HG03565 (cell line): ENCODE measurements around the gene EIF6.
"Not testable (repeated sequence)": the region's sequence is repeated elsewhere in the genome, so short reads cannot be mapped to it uniquely, and the experiment has no call there.

Source experiments
- ATAC-seq: cut with Tn5 transposase; IDR thresholded peaks from one replicate; pipeline ENCODE4 v1.9.1; 2021; ENCODE audit warnings: mild to moderate bottlenecking, moderate library complexity; ENCODE audit not compliant: unreplicated experiment

EIF6 gene

DNA sequence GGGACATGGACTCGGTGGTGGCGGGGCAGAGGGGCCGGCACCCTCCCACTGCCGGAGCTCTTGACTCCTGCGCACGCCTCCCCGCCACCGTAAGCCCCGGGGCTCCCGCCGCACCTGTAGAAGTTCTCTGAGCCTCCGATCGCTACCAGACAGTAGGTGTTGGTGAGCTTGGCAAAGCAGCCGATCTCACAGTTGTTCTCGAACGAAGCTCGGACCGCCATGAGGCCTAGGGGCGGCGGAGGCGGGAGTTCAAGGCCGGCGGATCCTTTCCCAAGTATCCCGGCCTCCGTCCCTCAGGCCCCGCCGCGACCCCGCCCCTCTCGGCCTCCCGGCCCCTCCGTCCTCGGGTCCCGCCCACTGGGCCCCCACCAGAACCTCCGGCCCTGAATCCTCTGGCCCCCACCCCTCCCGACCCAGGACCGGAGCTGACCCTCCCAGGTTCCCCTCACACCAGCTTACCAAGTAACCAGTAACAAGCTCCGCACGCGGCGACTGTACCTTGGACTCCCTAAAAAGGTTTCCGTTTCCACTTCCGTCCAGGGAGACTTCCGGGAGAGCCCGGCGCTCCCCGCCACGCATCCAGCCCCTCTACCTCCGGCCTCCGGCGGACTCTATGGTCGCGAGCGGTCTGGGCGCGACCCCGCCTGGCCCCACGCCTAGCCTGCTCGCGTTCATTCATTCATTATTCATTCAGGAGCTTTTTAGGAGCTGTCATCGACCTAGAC, at the start of gene EIF6:
EIF6 (minus strand) TSS at position 506 of the 725 bp plus-strand sequence; CDS start at position 221, 285 bp downstream.
- ATAC-seq: peak; percentile 63

DNA sequence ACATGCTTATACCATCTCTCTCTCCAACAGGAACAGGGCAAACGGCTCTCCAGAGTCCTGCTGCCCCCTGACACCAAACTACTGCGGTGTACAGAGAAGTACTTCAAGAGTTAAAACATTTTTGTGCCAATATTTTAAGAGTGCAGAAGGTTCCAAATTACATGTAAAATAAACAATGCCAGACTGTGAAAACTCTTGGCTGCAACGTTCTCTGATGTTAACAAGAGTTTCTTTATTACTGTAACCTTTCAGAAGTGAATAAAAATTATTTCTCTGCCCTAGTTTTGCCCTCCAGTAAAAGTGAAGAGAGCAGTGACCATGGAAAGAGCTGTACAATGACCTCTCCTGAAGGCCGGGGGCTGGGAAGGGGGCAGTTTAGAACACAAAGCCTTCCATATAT, 49.0 kb upstream of the EIF6 start:
- no peak for ATAC-seq

DNA sequence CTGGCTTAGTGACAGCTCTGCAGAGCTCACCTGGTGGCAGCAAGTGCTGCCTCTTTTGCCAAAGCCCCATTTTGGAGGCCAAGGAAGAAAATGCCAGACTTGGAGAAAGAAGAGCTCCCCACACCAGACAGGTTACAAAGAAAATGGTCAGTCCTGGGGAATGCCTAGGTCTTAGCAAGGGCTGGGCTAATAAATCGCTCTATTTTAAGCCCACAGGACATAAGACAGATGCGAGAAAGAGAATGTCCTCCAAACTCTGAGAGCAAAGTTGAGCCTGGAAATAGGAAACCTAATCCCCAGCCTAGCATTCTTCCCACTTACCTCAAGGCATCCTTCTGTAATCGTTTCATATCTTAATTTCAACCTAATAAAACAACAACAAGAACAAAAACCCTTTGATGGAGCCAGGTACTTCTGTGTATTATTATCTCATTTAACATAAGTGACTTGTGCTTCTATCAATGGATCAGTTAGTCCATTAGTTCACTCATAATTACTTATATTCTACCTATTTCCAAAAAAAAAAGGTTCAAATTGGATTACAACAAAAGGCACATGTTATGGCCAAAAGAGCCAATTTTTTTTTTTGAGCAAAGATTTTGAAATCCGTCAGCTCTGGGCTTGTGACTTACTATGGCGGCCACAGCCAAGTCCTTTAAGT, 48.1 kb upstream of the EIF6 start:
- no peak for ATAC-seq

DNA sequence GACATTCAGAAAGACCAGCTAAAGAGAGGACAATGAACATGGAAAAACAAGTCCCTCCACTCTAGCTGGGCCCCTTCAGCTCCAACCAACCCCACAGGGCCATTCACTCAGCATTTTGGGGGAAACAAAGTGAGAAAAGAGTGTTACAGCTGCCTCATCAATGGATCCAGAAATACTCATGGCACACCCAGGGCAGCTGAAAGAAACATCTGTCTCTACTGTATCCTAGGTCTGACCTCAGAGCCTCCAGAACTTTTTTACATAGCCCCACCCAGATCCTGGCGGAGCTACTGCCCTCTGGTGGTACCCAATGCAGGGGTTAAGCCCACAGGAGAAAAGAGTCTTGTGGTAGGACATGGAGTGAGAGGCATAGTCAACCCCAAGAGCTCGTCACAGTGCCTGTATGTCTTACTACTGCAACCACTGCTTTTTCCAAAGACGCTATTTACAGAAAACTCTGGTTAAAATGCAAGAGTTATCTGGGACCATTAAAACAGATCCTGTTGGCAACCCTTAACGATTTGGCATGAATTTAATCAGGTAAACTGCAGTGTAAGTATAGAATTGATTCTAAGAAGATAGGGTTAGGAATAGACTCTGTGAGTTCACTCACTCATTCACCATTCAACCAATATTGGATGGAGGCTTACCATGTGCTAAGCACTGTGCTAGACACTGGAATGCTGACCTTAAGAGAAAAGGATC, 45.0 kb upstream of the EIF6 start:
- ATAC-seq: no peak

DNA sequence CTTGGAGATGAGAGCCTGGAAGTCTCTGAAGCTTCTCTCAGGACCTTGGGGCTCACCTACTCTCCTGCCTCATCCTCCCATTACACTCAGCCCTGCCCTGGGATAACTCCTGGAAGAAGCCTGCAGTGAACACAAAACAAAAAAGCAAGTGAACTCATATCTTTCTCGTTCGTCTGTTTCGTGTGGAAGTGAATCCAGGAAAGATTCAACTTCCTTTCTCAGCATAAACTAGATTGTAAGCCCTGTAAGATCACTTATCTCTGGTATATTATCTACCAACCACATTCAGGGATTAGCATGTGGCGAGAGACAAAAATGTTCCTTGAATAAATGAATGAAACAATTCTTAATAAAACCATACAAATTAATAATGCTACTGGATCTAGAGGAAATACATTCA, 44.1 kb upstream of the EIF6 start:
- no peak for ATAC-seq

DNA sequence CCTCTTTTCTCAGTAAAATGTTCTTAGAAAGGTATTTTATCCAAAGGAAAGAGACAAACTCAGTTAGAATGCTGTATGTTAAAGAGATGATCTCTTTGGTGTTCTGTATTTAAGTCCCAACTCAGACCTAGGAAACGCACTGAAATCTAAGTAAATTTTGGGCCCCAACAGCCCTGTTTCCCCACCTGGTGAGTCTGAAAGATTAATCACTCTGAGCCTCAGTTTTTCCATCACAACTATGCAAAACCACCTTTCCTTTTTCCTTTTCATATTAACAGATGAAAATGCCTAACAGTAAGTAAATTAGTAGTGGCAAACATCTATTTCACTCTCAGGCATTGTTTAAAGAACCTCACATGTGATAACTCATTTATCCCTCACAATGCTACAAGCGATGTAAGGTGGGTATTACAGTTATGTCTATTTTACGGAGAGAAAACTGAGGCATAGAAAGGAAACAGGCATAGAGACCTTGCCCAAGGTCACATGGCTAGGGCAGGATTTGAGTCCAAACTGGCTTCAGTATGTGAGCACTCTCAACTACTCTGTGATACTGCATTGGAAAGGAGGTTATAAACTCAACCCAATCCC, 43.6 kb upstream of the EIF6 start:
- ATAC-seq: no peak

DNA sequence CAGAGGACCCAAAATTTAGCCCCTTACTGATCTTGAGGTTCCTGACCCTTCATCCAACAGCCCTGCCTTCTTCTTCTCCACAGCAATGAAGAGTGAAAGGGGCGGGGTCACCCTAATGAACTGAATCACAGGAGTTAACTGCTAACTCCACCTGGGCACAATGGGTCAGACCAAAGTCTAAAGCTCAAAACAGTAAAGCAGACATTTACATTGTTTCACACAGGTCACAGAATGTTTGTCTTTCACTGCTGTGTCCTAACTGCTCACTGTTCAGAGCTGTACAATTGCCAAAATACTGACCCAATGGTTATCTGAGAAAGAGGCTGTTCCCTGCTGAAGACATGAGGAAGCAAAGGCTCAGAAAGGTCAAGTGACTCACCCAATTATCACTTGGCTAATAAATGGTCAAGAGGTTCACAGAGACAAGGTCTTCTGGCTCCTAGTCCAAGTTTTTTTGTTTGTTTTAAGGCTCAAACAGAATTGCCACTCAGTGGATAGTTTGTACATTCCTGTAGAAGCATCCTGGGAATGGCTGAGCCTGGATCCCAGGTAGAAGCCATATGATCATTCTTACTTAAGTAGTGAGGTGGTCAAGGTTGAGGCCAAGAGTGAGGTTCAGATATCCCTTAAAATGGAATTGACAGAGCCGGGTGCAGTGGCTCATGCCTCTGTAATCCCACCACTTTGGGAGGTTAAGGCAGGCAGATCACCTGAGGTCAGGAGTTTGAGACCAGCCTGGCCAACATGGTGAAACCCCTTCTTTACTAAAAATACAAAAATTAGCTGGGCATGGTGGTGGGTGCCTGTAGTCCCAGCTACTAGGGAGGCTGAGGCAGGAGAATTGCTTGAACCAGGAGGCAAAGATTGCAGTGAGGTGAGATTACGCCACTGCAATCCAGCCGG, 42.8 kb upstream of the EIF6 start:
- ATAC-seq: no peak

DNA sequence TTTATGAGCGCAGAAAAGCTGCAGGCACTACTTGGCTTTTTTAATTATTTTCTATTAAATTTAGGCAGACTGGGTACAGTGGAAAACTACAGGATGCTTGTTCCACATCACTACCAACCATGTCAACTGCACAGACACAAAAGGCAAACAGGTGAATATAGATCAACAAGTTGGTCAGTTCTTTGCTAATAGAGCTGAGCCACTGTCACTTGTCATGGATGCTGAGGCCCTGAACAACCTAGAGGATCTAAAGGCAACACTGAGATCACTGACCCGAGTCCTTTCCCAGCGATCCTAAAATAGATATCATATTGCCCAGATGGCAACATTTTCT, 42.1 kb upstream of the EIF6 start:
- ATAC-seq: no peak

DNA sequence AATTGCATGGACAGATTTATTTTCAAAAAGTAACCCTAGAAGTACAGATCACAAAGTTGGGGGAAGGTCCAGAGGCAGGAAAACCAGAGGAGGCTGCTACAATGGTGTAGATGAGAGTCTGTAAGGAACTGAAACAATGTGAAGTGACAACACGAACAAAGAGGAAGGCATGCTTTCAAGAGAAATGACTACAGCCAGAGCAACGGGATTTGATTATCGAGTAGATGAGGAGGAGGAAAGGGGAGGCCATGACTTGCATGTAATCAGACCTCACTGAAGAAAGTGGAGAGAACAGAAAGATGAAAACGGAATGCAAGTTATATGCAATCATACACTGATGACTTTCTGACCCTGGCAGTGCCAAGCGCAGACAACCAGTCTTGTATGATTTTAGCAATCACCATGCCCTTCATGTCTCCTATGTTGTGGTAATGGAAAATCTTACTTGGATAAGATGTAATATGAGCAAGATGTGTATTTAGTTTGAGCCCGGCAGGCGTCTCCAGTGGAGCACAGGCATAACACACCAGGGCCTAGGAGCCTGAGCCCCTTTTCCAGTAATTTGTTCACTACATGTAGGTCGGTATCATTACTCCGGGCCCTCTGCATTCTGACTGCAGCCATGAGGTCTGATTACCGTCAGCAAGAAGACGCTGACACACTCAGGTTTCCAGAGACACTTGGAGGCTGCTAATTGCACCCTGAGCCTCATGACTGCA, 41.6 kb upstream of the EIF6 start:
- ATAC-seq: no peak

DNA sequence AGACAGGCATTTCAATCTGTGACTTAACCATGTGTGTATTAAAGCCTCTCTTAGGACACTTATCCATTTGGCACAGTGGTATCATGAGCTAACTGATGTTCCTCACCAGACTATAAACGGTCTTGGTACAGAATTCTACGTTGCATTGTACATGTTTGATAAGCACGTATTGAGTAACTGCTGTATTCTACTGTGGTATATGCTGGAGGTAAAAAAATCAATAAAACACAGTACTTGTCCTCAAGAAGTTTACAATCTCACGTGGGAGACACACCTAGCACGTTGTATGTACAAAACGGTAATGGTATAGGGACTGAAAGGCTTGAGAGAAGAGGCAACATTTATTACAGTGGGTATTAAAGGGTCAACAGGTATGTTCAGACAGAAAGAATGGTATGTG, 40.8 kb upstream of the EIF6 start:
- ATAC-seq: no peak

DNA sequence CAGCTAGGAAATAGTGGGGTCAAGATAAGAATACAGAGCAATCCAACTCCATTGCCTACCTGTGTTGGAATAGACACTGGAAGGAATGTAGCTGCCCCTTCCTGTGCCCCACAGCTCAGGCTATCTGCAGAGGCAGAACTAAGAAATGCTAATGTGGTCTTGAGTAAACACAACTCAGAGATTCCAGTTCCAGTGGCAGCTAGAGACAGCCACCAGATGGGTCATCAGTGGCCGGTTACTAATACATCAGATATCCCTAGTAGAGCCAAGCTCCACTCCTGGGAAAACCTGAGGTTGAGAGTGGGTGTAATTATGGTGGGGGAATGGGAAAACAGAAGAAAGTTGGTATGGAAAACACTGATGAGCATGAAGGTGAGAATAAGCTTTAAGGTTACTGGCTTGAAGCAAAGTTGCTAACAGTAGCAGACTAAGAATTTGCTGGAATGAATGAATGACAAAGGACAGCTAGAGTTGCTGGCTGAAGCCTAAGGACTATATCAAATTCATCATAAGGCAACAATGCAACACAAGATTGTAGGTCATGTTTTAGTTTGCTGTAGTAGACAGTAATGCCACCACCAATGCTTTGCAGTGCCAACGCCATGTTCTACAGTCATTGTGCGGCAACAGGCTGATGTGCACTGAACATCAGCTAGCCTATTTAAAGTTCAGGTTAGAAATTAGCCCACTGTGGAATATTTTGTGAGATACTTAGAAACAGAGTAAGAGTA, 36.0 kb upstream of the EIF6 start:
- no peak for ATAC-seq

DNA sequence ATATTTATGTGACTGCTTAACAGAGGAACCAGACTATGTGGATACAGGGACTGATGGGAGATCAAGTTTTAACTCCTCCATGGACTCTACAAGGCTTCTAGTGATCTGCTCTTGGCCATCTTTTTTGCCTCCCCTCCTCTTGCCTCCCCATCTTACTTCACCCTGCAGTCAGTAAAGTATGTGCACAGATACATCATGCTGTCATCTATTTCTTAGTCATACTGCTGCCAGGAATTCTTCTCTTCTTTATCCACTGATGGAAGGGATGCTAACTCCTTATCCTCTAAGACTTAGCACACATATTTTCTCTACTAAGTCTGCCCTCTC, 35.3 kb upstream of the EIF6 start:
- no peak for ATAC-seq

DNA sequence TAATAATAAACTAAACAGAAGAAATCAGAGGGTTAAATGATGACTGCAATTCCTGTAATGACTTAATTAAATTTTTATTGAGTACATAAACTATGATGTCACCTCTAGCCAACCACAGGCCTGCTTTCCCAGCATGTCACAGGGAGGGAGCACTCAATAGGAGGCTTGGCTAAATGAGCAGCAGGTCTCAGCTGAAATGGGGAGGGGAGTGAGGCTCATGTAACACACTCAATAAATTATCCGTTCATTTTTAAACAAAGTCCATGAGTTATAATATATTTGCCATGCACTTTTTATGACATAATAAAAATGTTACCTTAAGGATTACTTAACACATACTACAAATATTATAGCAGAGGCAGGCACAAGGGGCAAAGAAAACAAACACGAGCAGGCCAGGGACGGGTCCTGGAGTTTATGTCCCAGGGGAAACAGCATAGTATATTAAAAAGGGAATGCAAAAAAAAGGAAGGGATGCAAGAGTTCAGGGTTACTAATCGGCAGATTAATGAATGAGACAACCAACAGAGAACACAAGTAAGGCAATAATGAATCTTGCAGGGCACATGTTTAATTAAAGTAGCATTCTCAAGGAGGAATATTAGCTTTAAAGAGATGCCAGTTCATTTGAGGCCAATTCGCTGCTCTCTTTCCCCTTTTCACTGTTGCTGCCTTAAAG, 34.8 kb upstream of the EIF6 start:
- no peak for ATAC-seq

DNA sequence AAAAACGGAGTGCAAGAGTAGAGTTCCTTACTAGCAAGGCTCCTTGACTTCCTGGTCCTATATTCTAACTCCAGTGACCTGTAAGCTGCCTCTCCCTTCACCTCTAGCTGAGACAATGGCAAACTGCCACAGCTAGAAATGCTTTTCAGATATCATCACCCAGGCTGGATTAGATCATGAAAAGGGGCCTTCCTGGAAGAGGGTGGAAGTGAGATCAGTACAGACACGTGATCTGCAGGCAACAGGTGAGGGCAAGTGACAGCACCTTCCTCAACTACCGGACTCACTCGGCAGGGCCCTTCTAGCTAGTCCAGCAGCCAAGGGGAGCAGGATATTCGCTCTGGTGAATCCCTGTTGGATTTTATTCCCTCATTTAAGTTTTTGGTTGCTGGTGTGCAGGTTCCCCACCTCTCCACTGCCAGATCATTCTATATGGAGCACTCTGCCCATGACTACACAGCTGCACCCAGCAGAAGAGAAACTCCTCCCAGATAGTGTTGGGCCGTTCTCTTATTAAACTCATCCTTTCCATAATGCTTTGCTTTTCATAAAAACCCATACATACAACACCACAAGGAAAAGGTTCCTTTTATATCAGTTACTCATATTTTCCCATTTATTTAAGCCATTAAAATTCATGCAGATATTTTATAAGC, 34.1 kb upstream of the EIF6 start:
- ATAC-seq: no peak

DNA sequence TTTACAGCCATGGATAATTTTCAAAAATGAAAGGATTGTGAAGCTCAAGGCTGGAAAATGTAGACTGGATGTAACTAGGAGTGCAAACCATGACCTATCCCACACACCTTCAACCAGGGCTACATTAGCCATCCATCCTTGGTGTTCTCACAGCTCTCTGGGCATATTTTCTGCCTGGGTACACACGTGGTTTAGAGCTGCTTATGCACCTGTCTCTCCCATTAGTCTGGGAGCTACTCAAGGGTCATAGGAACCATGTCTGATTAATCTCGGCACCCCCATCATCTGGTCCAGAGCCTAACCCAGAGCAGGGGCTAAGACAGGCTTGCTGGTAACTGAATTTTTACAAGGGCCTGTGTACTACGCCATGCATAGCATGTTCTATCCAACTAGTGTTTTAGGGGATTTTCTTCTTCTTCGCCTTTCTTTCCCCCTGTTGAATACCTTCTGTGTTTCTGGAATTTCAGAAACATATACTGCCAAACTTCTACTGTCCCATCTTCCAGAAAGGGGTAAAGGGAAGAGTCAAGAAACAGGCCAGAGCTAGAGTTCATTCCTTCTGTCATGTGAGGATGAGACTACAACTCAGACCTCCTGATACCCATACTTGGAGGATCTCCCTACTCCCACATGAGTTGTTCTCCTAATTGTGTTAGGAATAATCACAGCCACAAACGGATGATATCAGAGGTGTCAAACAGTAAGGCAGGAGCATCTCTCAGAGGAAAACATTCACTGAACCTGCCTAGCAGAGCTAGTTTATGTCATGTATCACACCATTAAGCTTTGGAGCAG, 33.0 kb upstream of the EIF6 start:
- ATAC-seq: no peak

DNA sequence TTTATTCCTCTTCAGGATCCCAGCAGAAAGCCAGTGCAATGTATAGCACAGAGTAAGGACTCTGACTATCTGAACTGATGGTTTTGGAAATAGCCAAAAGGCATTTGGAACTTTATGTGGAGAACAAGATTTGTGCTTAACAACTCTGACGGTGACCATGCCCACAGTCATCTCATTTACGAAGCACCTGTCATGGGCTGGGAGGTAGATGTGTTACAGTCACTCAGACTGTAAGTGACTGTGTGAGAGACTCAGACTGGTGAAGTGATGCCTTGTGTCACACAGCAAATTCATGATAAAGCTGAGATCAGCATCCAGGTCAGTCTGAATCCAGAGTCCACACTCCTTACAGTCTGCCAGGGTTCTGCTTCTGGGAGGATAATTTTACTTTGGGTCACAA, 31.5 kb upstream of the EIF6 start:
- ATAC-seq: no peak

DNA sequence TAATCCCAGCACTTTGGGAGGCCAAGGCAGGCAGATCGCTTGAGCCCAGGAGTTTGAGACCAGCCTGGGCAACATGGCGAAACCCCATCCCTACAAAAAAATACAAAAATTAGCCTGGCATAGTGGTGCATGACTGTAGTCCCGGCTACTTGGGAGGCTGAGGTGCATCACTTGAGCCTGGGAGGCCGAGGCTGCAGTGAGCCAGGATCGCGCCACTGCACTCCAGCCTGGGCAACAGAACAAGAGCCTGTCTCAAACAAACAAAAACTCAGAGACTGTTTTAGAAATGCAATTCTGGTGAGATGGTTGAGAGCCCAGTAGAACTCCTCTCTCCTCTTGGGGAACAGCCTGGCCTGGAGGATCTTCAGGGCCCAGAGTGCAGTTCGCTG, 31.1 kb upstream of the EIF6 start:
- ATAC-seq: not testable (repeated sequence)
